Measurements from ENCODE around the gene ULBP1. TPM values are rescaled to one million over a fixed set of nuclear protein-coding genes. Genes with fewer than 3 reads are reported as not detected.
A peak's percentile ranks its signal among the peaks of the same experiment; 100 is the strongest.
"Not testable (repeated sequence)": the region's sequence is repeated elsewhere in the genome, so short reads cannot be mapped to it uniquely, and the experiment has no call there.

ULBP1 gene
- total and polyA plus RNA-seq, 2 donors from 2014 or later: 0.47 to 0.72 TPM

DNA sequence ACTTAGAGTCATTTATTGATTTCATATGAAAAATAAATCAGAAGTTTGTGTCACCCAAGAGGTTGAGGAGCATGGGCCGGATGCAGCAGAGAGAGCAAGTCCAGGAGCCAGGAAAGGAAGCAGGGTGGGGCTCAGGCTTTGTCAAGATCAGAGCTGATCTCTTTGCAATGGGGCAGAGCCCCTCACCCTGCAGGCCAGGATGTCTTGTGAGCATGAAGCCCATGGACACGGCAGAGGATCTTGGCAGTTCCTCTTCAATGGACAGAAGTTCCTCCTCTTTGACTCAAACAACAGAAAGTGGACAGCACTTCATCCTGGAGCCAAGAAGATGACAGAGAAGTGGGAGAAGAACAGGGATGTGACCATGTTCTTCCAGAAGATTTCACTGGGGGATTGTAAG lies 5.2 kb downstream of the ULBP1 start:
- H3K27me3 ChIP-seq (ENCODE audit: control insufficient read depth, insufficient read depth, low read length): peaks cover 22% of the 10 kb centered on the region
- H3K9ac ChIP-seq (ENCODE audit: low read length in 3 of 3); H3K4me3 ChIP-seq (ENCODE audit: low read length in 3 of 3); intact Hi-C loops (cut with DNase I); H3K36me3 ChIP-seq (ENCODE audit: control insufficient read depth in 2 of 3, insufficient read depth in 3 of 3, low read length in 3 of 3); FAIRE-seq; H3K27ac ChIP-seq (ENCODE audit: low read depth in 2 of 2, low read length in 2 of 2); H3K9me3 ChIP-seq (ENCODE audit: control insufficient read depth in 2 of 3, insufficient read depth in 1 of 3, low read length in 3 of 3); DNase-seq: not testable (repeated sequence)
- H3K4me1 ChIP-seq (ENCODE audit: control insufficient read depth in 2 of 3, insufficient read depth in 2 of 3, low read depth in 1 of 3, low read length in 3 of 3): peaks cover 0 to 16% (median 6%) of the 10 kb centered on the region in 3 donors

DNA sequence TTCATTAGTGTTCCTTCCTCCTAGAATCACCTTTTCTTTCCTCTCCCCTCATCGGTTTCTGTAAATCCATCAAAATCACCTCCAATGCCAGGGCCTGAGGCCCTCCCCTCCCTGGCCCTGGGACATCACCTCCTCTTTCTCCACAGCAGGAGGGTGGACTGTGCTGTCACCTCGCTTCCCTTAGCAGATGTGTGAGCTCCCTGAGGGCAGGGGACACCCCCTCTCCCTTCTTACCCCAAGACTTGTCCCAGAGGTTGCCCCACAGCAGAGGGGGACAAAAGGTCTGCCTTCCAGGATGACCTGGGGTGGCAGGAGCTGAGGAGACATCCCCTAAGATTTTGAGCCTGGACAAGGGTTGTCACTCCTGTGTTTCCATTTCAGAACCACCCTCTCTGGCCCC lies 5.9 kb downstream of the ULBP1 start:
- FAIRE-seq: no peak
- intact Hi-C loops (cut with DNase I): no loop called here
- H3K27me3 ChIP-seq (ENCODE audit: control insufficient read depth, insufficient read depth, low read length): peaks cover 20% of the 10 kb centered on the region

DNA sequence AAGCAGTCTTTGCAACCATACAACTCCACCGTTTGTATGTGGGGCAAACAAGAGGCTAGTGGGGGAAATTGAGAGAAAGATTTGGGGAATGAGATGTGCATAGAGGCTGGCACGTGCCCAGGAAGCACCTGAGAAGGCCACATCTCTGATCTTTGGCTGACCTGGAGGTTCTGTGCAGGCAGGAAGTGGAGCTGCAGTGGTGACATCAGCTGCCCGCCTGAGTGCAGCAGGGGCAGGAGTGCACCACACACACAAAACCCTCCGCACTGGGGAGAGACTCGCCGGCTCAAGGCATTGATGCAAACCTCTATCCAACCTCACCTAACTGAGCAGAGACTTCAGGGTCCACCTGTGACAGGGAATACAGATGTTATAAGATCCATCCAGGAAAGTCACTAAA lies 10.7 kb downstream of the ULBP1 start:
- H3K9ac ChIP-seq (ENCODE audit: low read length in 3 of 3); H3K4me1 ChIP-seq (ENCODE audit: control insufficient read depth in 2 of 3, insufficient read depth in 2 of 3, low read depth in 1 of 3, low read length in 3 of 3); FAIRE-seq; DNase-seq; H3K4me3 ChIP-seq (ENCODE audit: low read length in 3 of 3); H3K36me3 ChIP-seq (ENCODE audit: control insufficient read depth in 2 of 3, insufficient read depth in 3 of 3, low read length in 3 of 3); H3K27ac ChIP-seq (ENCODE audit: low read depth in 2 of 2, low read length in 2 of 2); H3K9me3 ChIP-seq (ENCODE audit: control insufficient read depth in 2 of 3, insufficient read depth in 1 of 3, low read length in 3 of 3); intact Hi-C loops (cut with DNase I): not testable (repeated sequence)
- peaks cover 18% of the 10 kb centered on the region for H3K27me3 ChIP-seq (ENCODE audit: control insufficient read depth, insufficient read depth, low read length)

More for the DNA sequence above, 5.9 kb downstream of the ULBP1 start:
- Histone ChIP-seq H3K9me3 (ENCODE audit: control insufficient read depth in 2 of 3, insufficient read depth in 1 of 3, low read length in 3 of 3) (no peaks in the 10 kb centered on the region), H3K4me1 (ENCODE audit: control insufficient read depth in 2 of 3, insufficient read depth in 2 of 3, low read depth in 1 of 3, low read length in 3 of 3) (peaks cover 0 to 8% (median 2%) of the 10 kb centered on the region in 3 donors), H3K4me3 (ENCODE audit: low read length in 3 of 3) (no peak overlapping the region), H3K27ac (ENCODE audit: low read depth in 2 of 2, low read length in 2 of 2) (no peak overlapping the region), H3K36me3 (ENCODE audit: control insufficient read depth in 2 of 3, insufficient read depth in 3 of 3, low read length in 3 of 3) (no peaks in the 10 kb centered on the region), H3K9ac (ENCODE audit: low read length in 3 of 3) (no peak overlapping the region)
- TF ChIP-seq, protein P1, sequence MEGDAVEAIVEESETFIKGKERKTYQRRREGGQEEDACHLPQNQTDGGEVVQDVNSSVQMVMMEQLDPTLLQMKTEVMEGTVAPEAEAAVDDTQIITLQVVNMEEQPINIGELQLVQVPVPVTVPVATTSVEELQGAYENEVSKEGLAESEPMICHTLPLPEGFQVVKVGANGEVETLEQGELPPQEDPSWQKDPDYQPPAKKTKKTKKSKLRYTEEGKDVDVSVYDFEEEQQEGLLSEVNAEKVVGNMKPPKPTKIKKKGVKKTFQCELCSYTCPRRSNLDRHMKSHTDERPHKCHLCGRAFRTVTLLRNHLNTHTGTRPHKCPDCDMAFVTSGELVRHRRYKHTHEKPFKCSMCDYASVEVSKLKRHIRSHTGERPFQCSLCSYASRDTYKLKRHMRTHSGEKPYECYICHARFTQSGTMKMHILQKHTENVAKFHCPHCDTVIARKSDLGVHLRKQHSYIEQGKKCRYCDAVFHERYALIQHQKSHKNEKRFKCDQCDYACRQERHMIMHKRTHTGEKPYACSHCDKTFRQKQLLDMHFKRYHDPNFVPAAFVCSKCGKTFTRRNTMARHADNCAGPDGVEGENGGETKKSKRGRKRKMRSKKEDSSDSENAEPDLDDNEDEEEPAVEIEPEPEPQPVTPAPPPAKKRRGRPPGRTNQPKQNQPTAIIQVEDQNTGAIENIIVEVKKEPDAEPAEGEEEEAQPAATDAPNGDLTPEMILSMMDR (IDR thresholded peaks at IDR 0.05; ENCODE audit: borderline replicate concordance, extremely low read depth, insufficient read depth): no peak
- DNase-seq: no peak

DNA sequence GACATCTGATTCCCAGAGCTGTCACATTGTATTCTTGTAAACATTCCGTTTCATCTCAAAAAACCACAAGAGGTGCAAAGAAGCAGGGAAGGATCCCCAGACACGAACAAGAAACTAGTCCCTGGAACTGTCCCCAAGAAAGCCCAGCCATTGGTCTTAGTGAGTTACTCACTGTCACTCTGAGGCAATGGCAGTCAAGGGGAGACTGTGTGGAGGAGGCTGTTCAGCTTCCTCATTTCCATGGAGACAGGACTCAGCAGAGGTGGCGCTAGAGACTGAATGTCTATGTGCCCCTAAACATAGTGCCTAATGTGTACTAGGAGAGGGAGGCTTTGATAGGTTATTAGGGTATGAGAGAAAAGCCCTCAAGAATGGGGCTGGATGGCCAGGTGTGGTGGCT lies 11.1 kb downstream of the ULBP1 start:
- intact Hi-C loops (cut with DNase I): no loop called here
- DNase-seq: peak in 1 of 5 donors; percentile 9
- TF ChIP-seq, protein P1 (IDR thresholded peaks at IDR 0.05; ENCODE audit: borderline replicate concordance, extremely low read depth, insufficient read depth): no peak
- FAIRE-seq: no peak
- Histone ChIP-seq H3K4me3 (ENCODE audit: low read length in 3 of 3) (no peak overlapping the region), H3K9me3 (ENCODE audit: control insufficient read depth in 2 of 3, insufficient read depth in 1 of 3, low read length in 3 of 3) (no peaks in the 10 kb centered on the region), H3K27ac (ENCODE audit: low read depth in 2 of 2, low read length in 2 of 2) (no peak overlapping the region), H3K9ac (ENCODE audit: low read length in 3 of 3) (no peak overlapping the region), H3K27me3 (ENCODE audit: control insufficient read depth, insufficient read depth, low read length) (peaks cover 19% of the 10 kb centered on the region), H3K36me3 (ENCODE audit: control insufficient read depth in 2 of 3, insufficient read depth in 3 of 3, low read length in 3 of 3) (no peaks in the 10 kb centered on the region), H3K4me1 (ENCODE audit: control insufficient read depth in 2 of 3, insufficient read depth in 2 of 3, low read depth in 1 of 3, low read length in 3 of 3) (no peaks in the 10 kb centered on the region)

DNA sequence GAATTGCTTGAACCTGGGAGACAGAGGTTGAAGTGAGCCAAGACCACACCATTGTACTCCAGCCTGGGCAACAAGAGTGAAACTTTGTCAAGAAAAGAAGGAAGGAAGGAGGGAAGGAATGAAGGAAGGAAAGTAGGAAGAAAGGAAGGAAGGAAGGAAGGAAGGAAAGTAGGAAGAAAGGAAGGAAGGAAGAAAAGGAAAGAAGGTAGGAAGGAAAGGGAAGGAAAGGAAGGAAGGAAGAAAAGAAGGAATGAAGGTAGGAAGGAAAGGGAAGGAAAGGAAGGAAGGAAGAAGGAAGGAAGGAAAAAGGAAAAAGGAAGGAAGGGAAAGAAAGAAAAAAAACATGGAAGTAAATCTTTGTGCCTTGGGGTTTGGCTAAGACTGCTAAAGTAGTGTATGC lies 11.7 kb downstream of the ULBP1 start:
- no peak overlapping the region for H3K9ac ChIP-seq (ENCODE audit: low read length in 3 of 3)
- H3K4me1 ChIP-seq (ENCODE audit: control insufficient read depth in 2 of 3, insufficient read depth in 2 of 3, low read depth in 1 of 3, low read length in 3 of 3): no peaks in the 10 kb centered on the region
- FAIRE-seq (no peak), DNase-seq (no peak)
- H3K36me3 ChIP-seq (ENCODE audit: control insufficient read depth in 2 of 3, insufficient read depth in 3 of 3, low read length in 3 of 3): no peaks in the 10 kb centered on the region
- TF ChIP-seq, protein P1 (IDR thresholded peaks at IDR 0.05; ENCODE audit: borderline replicate concordance, extremely low read depth, insufficient read depth): no peak
- H3K4me3 ChIP-seq (ENCODE audit: low read length in 3 of 3): no peak overlapping the region
- no peaks in the 10 kb centered on the region for H3K9me3 ChIP-seq (ENCODE audit: control insufficient read depth in 2 of 3, insufficient read depth in 1 of 3, low read length in 3 of 3)
- H3K27me3 ChIP-seq (ENCODE audit: control insufficient read depth, insufficient read depth, low read length): peaks cover 19% of the 10 kb centered on the region
- H3K27ac ChIP-seq (ENCODE audit: low read depth in 2 of 2, low read length in 2 of 2): no peak overlapping the region
- intact Hi-C loops (cut with DNase I): no loop called here
